ENCODE results near the gene TRAP1. TPM values are rescaled to one million over a fixed set of nuclear protein-coding genes. Genes with fewer than 3 reads are reported as not detected.
A peak's percentile ranks its signal among the peaks of the same experiment; 100 is the strongest.

Gene TRAP1
- polyA plus RNA-seq, 3 donors, result 22.8 to 54.0 (median 22.9) TPM

GRCh38 chr16:3726021-3726687 is 8.8 kb upstream of the TRAP1 start:
- no peak overlapping the region for H3K4me2 ChIP-seq (replicated peaks; ENCODE audit: extremely low read depth, low read length, poor library complexity, severe bottlenecking)
- WGBS (ENCODE audit: insufficient coverage), result 90% methylated on average over 16 of the region's 33 CpGs
- H2AFZ ChIP-seq (ENCODE audit: insufficient read depth, low read depth, low read length, poor library complexity, severe bottlenecking), result no peak overlapping the region
- no peak overlapping the region for H3K9ac ChIP-seq (ENCODE audit: insufficient read depth, low read length, poor library complexity, severe bottlenecking)
- H3K9me3 ChIP-seq (replicated peaks in 1 of 2; ENCODE audit: control insufficient read depth in 1 of 2, insufficient read depth in 1 of 2, low read length in 2 of 2), result no peaks in the 10 kb centered on the region
- peaks cover 46 to 47% of the 10 kb centered on the region in 2 donors for H3K36me3 ChIP-seq (replicated peaks in 1 of 2; ENCODE audit: control insufficient read depth in 1 of 2, insufficient read depth in 2 of 2, low read length in 2 of 2)
- H3K4me3 ChIP-seq (replicated peaks in 1 of 3; ENCODE audit: low read depth in 2 of 3, low read length in 3 of 3), result no peak overlapping the region
- H3K27ac ChIP-seq (ENCODE audit: low read depth in 1 of 2, low read length in 2 of 2), result no peak overlapping the region
- H4K20me1 ChIP-seq (ENCODE audit: insufficient read depth, low read length), result peaks cover 61% of the 10 kb centered on the region
- no peaks in the 10 kb centered on the region for H3K27me3 ChIP-seq (ENCODE audit: control insufficient read depth in 2 of 2, insufficient read depth in 2 of 2, low read length in 2 of 2)
- intact Hi-C loops (cut with micrococcal nuclease), result no loop called here
- no peaks in the 10 kb centered on the region for H3K79me2 ChIP-seq (ENCODE audit: insufficient read depth, low read length)
- Mint-ChIP-seq H3K27me3 (ENCODE audit: low read depth in 3 of 3) (peaks cover 0 to 3% (median 2%) of the 10 kb centered on the region in 3 donors), H3K9me3 (peaks cover 0 to 2% (median 0%) of the 10 kb centered on the region in 7 donors), H3K27ac (peak overlapping the region in 1 of 7 donors; percentile 41), H3K36me3 (peaks cover 41 to 48% of the 10 kb centered on the region in 2 donors), H3K4me3 (no peak overlapping the region), H3K4me1 (no peaks in the 10 kb centered on the region)
- DNase-seq, result no peak
- no peaks in the 10 kb centered on the region for H3K4me1 ChIP-seq (ENCODE audit: control insufficient read depth in 1 of 2, insufficient read depth in 2 of 2, low read length in 2 of 2)
- TF ChIP-seq CTCF (IDR thresholded peaks at IDR 0.05), result no peak

GRCh38 chr16:3725276-3725675 is 8.0 kb upstream of the TRAP1 start:
- no peak overlapping the region for H3K4me3 ChIP-seq (replicated peaks in 1 of 3; ENCODE audit: low read depth in 2 of 3, low read length in 3 of 3)
- Mint-ChIP-seq H3K9me3 (peaks cover 0 to 2% (median 0%) of the 10 kb centered on the region in 7 donors), H3K4me3 (no peak overlapping the region), H3K27ac (peak overlapping the region in 1 of 7 donors; percentile 57), H3K4me1 (no peaks in the 10 kb centered on the region), H3K27me3 (ENCODE audit: low read depth in 3 of 3) (peaks cover 2 to 4% (median 3%) of the 10 kb centered on the region in 3 donors), H3K36me3 (peaks cover 32 to 40% of the 10 kb centered on the region in 2 donors)
- 87% methylated on average over 5 of the region's 8 CpGs for WGBS (ENCODE audit: insufficient coverage)
- TF ChIP-seq CTCF (IDR thresholded peaks at IDR 0.05), result no peak
- H3K4me1 ChIP-seq (ENCODE audit: control insufficient read depth in 1 of 2, insufficient read depth in 2 of 2, low read length in 2 of 2), result no peaks in the 10 kb centered on the region
- peaks cover 37 to 38% of the 10 kb centered on the region in 2 donors for H3K36me3 ChIP-seq (replicated peaks in 1 of 2; ENCODE audit: control insufficient read depth in 1 of 2, insufficient read depth in 2 of 2, low read length in 2 of 2)
- no peak overlapping the region for H3K4me2 ChIP-seq (replicated peaks; ENCODE audit: extremely low read depth, low read length, poor library complexity, severe bottlenecking)
- H4K20me1 ChIP-seq (ENCODE audit: insufficient read depth, low read length), result peaks cover 53% of the 10 kb centered on the region
- H3K9me3 ChIP-seq (replicated peaks in 1 of 2; ENCODE audit: control insufficient read depth in 1 of 2, insufficient read depth in 1 of 2, low read length in 2 of 2), result no peaks in the 10 kb centered on the region
- no peaks in the 10 kb centered on the region for H3K27me3 ChIP-seq (ENCODE audit: control insufficient read depth in 2 of 2, insufficient read depth in 2 of 2, low read length in 2 of 2)
- no peak overlapping the region for H2AFZ ChIP-seq (ENCODE audit: insufficient read depth, low read depth, low read length, poor library complexity, severe bottlenecking)
- H3K27ac ChIP-seq (ENCODE audit: low read depth in 1 of 2, low read length in 2 of 2), result no peak overlapping the region
- H3K9ac ChIP-seq (ENCODE audit: insufficient read depth, low read length, poor library complexity, severe bottlenecking), result no peak overlapping the region
- no peaks in the 10 kb centered on the region for H3K79me2 ChIP-seq (ENCODE audit: insufficient read depth, low read length)
- no peak for DNase-seq
- intact Hi-C loops (cut with micrococcal nuclease), result no loop called here

All from CD14-positive monocyte (primary cell).